ENCODE results near the gene PEA15. TPM values are rescaled to one million over a fixed set of nuclear protein-coding genes. Genes with fewer than 3 reads are reported as not detected.

Gene PEA15
- total RNA-seq, 2 experiments from 2014 or later = 22.3 to 30.5 TPM

- no TSS peak for BruUV-seq (replicated peaks)
- ChIA-PET CTCF (ENCODE audit: unreplicated experiment) (no interaction called here), POLR2A (interaction anchor here (1.1 to 1.3 kb wide), 2 partner anchors 11 to 125 kb away, joined by 3 read pairs; no protein-coding TSS in a partner anchor)
- intact Hi-C loops (cut with micrococcal nuclease; ENCODE audit: unreplicated experiment) = no loop called here
- Histone ChIP-seq H3K4me2 (ENCODE audit: low read length) (no peak overlapping the region), H4K20me1 (ENCODE audit: insufficient read depth, low read length) (0 out of 2 replicates have a peak, but pooled peaks cover 5% of the 10 kb centered on the region), H3K79me2 (ENCODE audit: insufficient read depth, low read depth, low read length) (peaks cover 6% of the 10 kb centered on the region; the same call in 1 of the 2 replicates), H3K9me3 (ENCODE audit: low read length) (no peaks in the 10 kb centered on the region), H3K36me3 (ENCODE audit: insufficient read depth, low read length) (peaks cover 68% of the 10 kb centered on the region), H2AFZ (ENCODE audit: low read length) (no peak overlapping the region), H3K4me3 (ENCODE audit: low read depth, low read length, poor library complexity, severe bottlenecking) (no peak overlapping the region), H3K27ac (ENCODE audit: low read depth, low read length, poor library complexity, severe bottlenecking) (no peak overlapping the region), H3K4me1 (ENCODE audit: insufficient read depth, low read length, poor library complexity, severe bottlenecking) (peaks cover 34% of the 10 kb centered on the region), H3K9me2 (ENCODE audit: insufficient read depth, low read length) (no peaks in the 10 kb centered on the region)
- DNase-seq (ENCODE audit: low spot score) = no peak
- TF ChIP-seq CTCF (conservative IDR thresholded peaks at IDR 0.05; ENCODE audit: low read length) (no peak), EZH2phosphoT487 (IDR thresholded peaks at IDR 0.05; ENCODE audit: borderline replicate concordance, low read depth, low read length) (no peak)
Observed at GRCh38 chr1:160208557-160209320, 3.6 kb downstream of the PEA15 start.

- Histone ChIP-seq H3K4me1 (ENCODE audit: insufficient read depth, low read length, poor library complexity, severe bottlenecking) (peaks cover 27% of the 10 kb centered on the region), H3K4me3 (ENCODE audit: low read depth, low read length, poor library complexity, severe bottlenecking) (no peak overlapping the region), H3K27ac (ENCODE audit: low read depth, low read length, poor library complexity, severe bottlenecking) (no peak overlapping the region), H3K4me2 (ENCODE audit: low read length) (no peak overlapping the region), H3K79me2 (ENCODE audit: insufficient read depth, low read depth, low read length) (peaks cover 6% of the 10 kb centered on the region; the same call in 1 of the 2 replicates), H3K9me3 (ENCODE audit: low read length) (no peaks in the 10 kb centered on the region), H3K36me3 (ENCODE audit: insufficient read depth, low read length) (peaks cover 76% of the 10 kb centered on the region), H2AFZ (ENCODE audit: low read length) (no peak overlapping the region), H4K20me1 (ENCODE audit: insufficient read depth, low read length) (0 out of 2 replicates have a peak, but pooled peaks cover 5% of the 10 kb centered on the region), H3K9me2 (ENCODE audit: insufficient read depth, low read length) (no peaks in the 10 kb centered on the region)
- TF ChIP-seq EZH2phosphoT487 (IDR thresholded peaks at IDR 0.05; ENCODE audit: borderline replicate concordance, low read depth, low read length) (no peak), CTCF (conservative IDR thresholded peaks at IDR 0.05; ENCODE audit: low read length) (no peak)
- ChIA-PET POLR2A (interaction anchor here (1.3 kb wide), 1 partner anchor 10 kb away, joined by 3 read pairs; no protein-coding TSS in a partner anchor), CTCF (ENCODE audit: unreplicated experiment) (no interaction called here)
- no peak for DNase-seq (ENCODE audit: low spot score)
- BruUV-seq (replicated peaks) = no TSS peak
- intact Hi-C loops (cut with micrococcal nuclease; ENCODE audit: unreplicated experiment) = no loop called here
Observed at GRCh38 chr1:160209321-160210046, 4.3 kb downstream of the PEA15 start.
